WI38 (cell line): ENCODE measurements around the gene CACNG5.

ENCODE experiments used
- H3K4me3 ChIP-seq: 2 replicates; pipeline ENCODE4 v1.5.1; 2011; ENCODE audit warnings: low read depth, mild to moderate bottlenecking, control low read depth, low read length
- CTCF ChIP-seq: IDR thresholded peaks from 2 replicates; pipeline ENCODE4 v1.5.1; 2012; ENCODE audit warnings: low read depth, mild to moderate bottlenecking, control low read depth, low read length

CACNG5 gene

GRCh38 chr17:66885417-66885816 lies 50.5 kb downstream of the CACNG5 start:
- TF ChIP-seq CTCF, result no peak
- no peak overlapping the region for H3K4me3 ChIP-seq

- H3K4me3 ChIP-seq, result no peak overlapping the region
- TF ChIP-seq CTCF, result no peak
These were observed 54.7 kb downstream of the CACNG5 start for GRCh38 chr17:66889480-66890230.

- H3K4me3 ChIP-seq, result no peak overlapping the region
- TF ChIP-seq CTCF, result no peak
These were observed 57.3 kb downstream of the CACNG5 start for GRCh38 chr17:66892246-66892645.

GRCh38 chr17:66893382-66893781 lies 58.5 kb downstream of the CACNG5 start:
- no peak overlapping the region for H3K4me3 ChIP-seq
- no peak for TF ChIP-seq CTCF

GRCh38 chr17:66893863-66894262 lies 58.9 kb downstream of the CACNG5 start:
- no peak overlapping the region for H3K4me3 ChIP-seq
- TF ChIP-seq CTCF, result no peak

- TF ChIP-seq CTCF, result no peak
- no peak overlapping the region for H3K4me3 ChIP-seq
These were observed 62.2 kb downstream of the CACNG5 start for GRCh38 chr17:66897141-66897540.

- TF ChIP-seq CTCF, result no peak
- H3K4me3 ChIP-seq, result no peak overlapping the region
These were observed 63.6 kb downstream of the CACNG5 start for GRCh38 chr17:66898536-66898935.
